Heart right ventricle (tissue), 16 donors: ENCODE results near the gene DNAJC3. TPM values are rescaled to one million over a fixed set of nuclear protein-coding genes. Genes with fewer than 3 reads are reported as not detected.
A peak's percentile ranks its signal among the peaks of the same experiment; 100 is the strongest.

Experiments
- ATAC-seq, 8 donors: fragments of 200-7000 bp; cut with Tn5 transposase; one replicate each; pipeline ENCODE4 v1.9.1; 2020; ENCODE audit warnings: mild to moderate bottlenecking in 8 of 8, moderate library complexity in 8 of 8, moderate number of reproducible peaks in 1 of 8
- DNase-seq, 2 donors: peaks; one replicate each; pipeline ENCODE4 v3.0.0-alpha.2; 2020
- H3K27ac ChIP-seq, 10 donors: fragments of 200-600 bp; sonication (generic) in 2 of 10; one replicate each; pipeline versions ENCODE4 v1.5.0 to v1.8.0; 2020 to 2022; ENCODE audit warnings: mild to moderate bottlenecking in 3 of 10
- H3K27me3 ChIP-seq, 7 donors: fragments of 200-600 bp; one replicate each; pipeline ENCODE4 v1.8.0; 2021 to 2022; ENCODE audit warnings: mild to moderate bottlenecking in 2 of 7
- H3K36me3 ChIP-seq, 9 donors: fragments of 200-600 bp; sonication (generic) in 1 of 9; one replicate each; pipeline versions ENCODE4 v1.5.0 to v1.8.0; 2020 to 2022; ENCODE audit warnings: mild to moderate bottlenecking in 2 of 9
- H3K4me1 ChIP-seq, 9 donors: fragments of 200-600 bp; sonication (generic) in 1 of 9; one replicate each; pipeline versions ENCODE4 v1.5.0 to v1.8.0; 2020 to 2022; ENCODE audit warnings: mild to moderate bottlenecking in 4 of 9
- H3K4me3 ChIP-seq, 10 donors: fragments of 200-600 bp; sonication (generic) in 2 of 10; one replicate each; pipeline versions ENCODE4 v1.5.0 to v1.8.0; 2020 to 2022; ENCODE audit warnings: mild to moderate bottlenecking in 7 of 10, moderate library complexity in 2 of 10
- H3K9me3 ChIP-seq, 11 donors: fragments of 200-600 bp in 10 of 11; sonication (generic) in 2 of 11; one replicate each; pipeline versions ENCODE4 v1.5.0 to v1.8.0; 2013 to 2022; ENCODE audit warnings: mild to moderate bottlenecking in 2 of 11, control low read depth in 1 of 11, moderate library complexity in 1 of 11
- WGBS, 2 donors: extraction: QIAGEN DNeasy Blood & Tissue Kit; methylation state at CpG; one replicate each; pipeline ENCODE4 v1.1.7; 2013; ENCODE audit warnings: inconsistent platforms in 1 of 2; 5-methylcytosine and 5-hydroxymethylcytosine counted together
- intact Hi-C, 10 donors: fragments of 100-400 bp; cut with DNase I; formaldehyde crosslinking; loops; one replicate each; pipeline versions ENCODE4 v1.11.1 to v1.14.2; 2022
- polyA plus RNA-seq, 2 donors: library from polyadenylated mRNA; stranded (reverse); fragments of 200-250 nt; gene quantifications; one replicate each; pipeline ENCODE4 v1.2.3, GENCODE V29; 2013
- total RNA-seq, 10 donors: library from RNA; stranded (reverse); fragmentation: NEBNext Ultra II Directional in 3 of 10; extraction: Animal tissue kit (Norgen Biotek cat#: 25700) in 3 of 10; gene quantifications; one replicate each; pipeline versions ENCODE4 v1.2.1 to v1.2.4, GENCODE V29; 2021 to 2023
- TF ChIP-seq, protein P1 (sequence below), 9 donors: fragments of 200-600 bp; sonication (generic) in 2 of 9; IDR thresholded peaks; one replicate each; pipeline versions ENCODE4 v1.5.0 to v1.8.0; 2021 to 2022; ENCODE audit warnings: antibody characterized with exemption in 9 of 9, mild to moderate bottlenecking in 5 of 9, moderate library complexity in 1 of 9
- donor health status: Arrhythmogenic right ventricular cardiomyopathy.
- donor health status: ischemic (EF 13 %, LVEDD 7.1; RV severe dilation, severe dysfunction).
- donor health status: healthy with polysubstance abuse.
- donor health status: DM: no; HTN: yes; CAD: no.
- donor health status: DM: no; HTN: no; CAD: no.
- donor health status: ischemic (EF 25% LVEDD 6.9; RV normal size, moderate dysfunction).
- donor health status: ischemic (EF 25% LVEDD 5.7; RV mildly dilated, moderate dysfunction).
- donor health status: healthy.
- donor health status: DM: yes; HTN: yes; CAD: no.
- donor health status: Ischemic cardiomyopathy.
- donor health status: ischemic (EF 35%, LVEDD 5.7; RV mildly dilated, moderate dysfunction).
- donor health status: nonischemic (EF 11% LVEDD 7.7; RV severe dilation, severe dysfunction).
- donor health status: DM: yes; HTN: yes; CAD: no.
- donor health status: PGD.
- donor health status: ischemic (EF 29% LVEDD 5.4; RV normal size, mild dysfunction).
- donor health status: nonischemic (EF 23%, LVEDD 6.1; RV moderate dilation, normal function).

DNAJC3 gene
- total and polyA plus RNA-seq, 12 donors, result 9.3 to 40.9 (median 31.2) TPM

DNA sequence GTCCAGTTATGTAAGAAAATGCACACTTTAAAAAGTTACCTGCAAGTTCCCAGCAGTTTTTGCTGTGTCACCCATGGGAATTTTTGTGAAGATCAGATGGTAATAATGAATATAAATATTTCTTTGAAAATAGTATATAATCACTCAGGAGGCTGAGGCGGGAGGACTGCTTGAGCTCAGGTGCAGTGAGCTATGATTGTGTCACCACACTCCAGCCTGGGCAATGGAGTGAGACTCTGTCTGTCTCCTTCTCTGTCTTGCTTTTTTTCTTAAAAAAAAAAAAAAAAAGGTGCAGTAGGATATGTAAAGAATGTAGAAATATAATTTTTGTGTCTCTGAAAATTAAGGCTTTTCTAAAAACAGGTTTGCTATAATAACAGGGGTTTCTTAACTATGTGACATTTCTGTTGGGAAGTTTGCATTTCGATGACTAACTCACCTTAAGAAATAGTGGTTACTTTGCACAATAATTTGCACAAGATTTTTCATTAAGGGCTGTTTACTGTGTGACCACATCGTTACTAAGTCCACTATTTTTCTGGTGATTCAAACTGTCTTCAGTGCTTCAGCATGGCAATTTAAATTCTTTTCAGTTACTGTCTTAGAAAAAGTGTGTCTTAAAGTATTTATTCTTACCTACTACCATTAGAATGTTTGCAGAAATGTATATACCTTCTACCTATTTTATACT lies 37.3 kb downstream of the DNAJC3 start:
- DNase-seq (no peak), ATAC-seq (no peak)
- peaks cover 0 to 14% (median 0%) of the 10 kb centered on the region in 11 donors for H3K9me3 ChIP-seq
- H3K36me3 ChIP-seq, result peaks cover 0 to 77% (median 31%) of the 10 kb centered on the region in 9 donors
- WGBS, 2 donors, result 93 to 95% methylated on average over 3 of the region's 3 CpGs
- H3K27me3 ChIP-seq, result no peaks in the 10 kb centered on the region
- H3K4me1 ChIP-seq, result peaks cover 0 to 30% (median 0%) of the 10 kb centered on the region in 9 donors
- H3K4me3 ChIP-seq, result no peak overlapping the region
- TF ChIP-seq, protein P1, sequence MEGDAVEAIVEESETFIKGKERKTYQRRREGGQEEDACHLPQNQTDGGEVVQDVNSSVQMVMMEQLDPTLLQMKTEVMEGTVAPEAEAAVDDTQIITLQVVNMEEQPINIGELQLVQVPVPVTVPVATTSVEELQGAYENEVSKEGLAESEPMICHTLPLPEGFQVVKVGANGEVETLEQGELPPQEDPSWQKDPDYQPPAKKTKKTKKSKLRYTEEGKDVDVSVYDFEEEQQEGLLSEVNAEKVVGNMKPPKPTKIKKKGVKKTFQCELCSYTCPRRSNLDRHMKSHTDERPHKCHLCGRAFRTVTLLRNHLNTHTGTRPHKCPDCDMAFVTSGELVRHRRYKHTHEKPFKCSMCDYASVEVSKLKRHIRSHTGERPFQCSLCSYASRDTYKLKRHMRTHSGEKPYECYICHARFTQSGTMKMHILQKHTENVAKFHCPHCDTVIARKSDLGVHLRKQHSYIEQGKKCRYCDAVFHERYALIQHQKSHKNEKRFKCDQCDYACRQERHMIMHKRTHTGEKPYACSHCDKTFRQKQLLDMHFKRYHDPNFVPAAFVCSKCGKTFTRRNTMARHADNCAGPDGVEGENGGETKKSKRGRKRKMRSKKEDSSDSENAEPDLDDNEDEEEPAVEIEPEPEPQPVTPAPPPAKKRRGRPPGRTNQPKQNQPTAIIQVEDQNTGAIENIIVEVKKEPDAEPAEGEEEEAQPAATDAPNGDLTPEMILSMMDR (IDR thresholded peaks at IDR 0.05), result no peak
- intact Hi-C loops, result no loop called here
- peak overlapping the region in 1 of 10 donors; percentile 38 for H3K27ac ChIP-seq

DNA sequence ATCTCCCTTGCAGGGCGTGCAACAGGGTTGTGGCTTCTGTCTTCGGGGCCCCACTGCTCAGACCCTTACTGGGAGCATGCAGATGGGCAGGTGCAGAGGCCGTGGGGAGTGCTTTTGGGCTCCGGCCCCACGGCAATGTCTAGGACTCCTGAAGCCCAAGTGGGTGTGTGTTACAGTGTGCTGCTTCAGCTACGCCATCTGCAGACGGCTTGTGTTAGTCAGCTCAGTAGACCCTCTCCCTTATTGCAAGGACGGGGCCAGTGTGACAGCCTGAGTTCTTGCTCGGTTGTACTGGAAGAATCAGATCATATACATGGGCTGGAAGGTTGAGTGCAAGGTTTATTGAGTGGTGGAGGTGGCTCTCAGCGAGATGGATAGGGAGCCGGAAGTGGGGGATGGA lies 39.3 kb downstream of the DNAJC3 start:
- Histone ChIP-seq H3K4me3 (no peak overlapping the region), H3K9me3 (peaks cover 0 to 14% (median 0%) of the 10 kb centered on the region in 11 donors), H3K4me1 (peaks cover 0 to 20% (median 0%) of the 10 kb centered on the region in 9 donors), H3K27me3 (no peaks in the 10 kb centered on the region), H3K27ac (no peak overlapping the region), H3K36me3 (peaks cover 0 to 58% (median 22%) of the 10 kb centered on the region in 9 donors)
- WGBS, 2 donors, result 93 to 94% methylated on average over 11 of the region's 11 CpGs
- intact Hi-C loops, result no loop called here
- TF ChIP-seq, protein P1 (IDR thresholded peaks at IDR 0.05), result no peak
- DNase-seq, result no peak
- no peak for ATAC-seq

DNA sequence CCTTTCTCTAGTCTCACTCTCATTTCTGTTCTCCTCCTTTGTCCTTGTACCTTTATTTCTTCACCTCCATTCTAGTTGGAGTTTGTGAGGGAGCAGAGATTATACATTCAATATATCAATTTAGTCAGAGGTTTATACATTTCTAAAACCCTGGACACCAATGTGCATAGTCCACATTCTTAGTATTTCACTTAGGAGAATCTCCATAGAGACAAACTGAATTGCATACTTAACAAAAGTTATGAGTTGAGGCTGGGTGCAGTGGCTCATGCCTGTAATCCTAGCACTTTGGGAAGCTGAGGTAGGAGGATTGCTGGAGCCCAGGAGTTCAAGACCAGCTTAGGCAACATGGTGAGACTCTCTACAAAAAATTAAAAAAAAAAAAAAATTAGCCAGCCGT lies 45.3 kb downstream of the DNAJC3 start:
- no peak overlapping the region for H3K4me3 ChIP-seq
- TF ChIP-seq, protein P1 (IDR thresholded peaks at IDR 0.05), result no peak
- no peaks in the 10 kb centered on the region for H3K9me3 ChIP-seq
- H3K27me3 ChIP-seq, result no peaks in the 10 kb centered on the region
- intact Hi-C loops, result loop anchor here in 1 of 10 donors (2.0 kb wide), 1 partner anchor 35 kb away; no protein-coding TSS in a partner anchor
- 84 to 92% methylated on average over 1 of the region's 1 CpG for WGBS, 2 donors
- DNase-seq (no peak), ATAC-seq (no peak)
- H3K36me3 ChIP-seq, result peaks cover 0 to 56% (median 17%) of the 10 kb centered on the region in 9 donors
- peaks cover 0 to 4% (median 0%) of the 10 kb centered on the region in 9 donors for H3K4me1 ChIP-seq
- no peak overlapping the region for H3K27ac ChIP-seq

DNA sequence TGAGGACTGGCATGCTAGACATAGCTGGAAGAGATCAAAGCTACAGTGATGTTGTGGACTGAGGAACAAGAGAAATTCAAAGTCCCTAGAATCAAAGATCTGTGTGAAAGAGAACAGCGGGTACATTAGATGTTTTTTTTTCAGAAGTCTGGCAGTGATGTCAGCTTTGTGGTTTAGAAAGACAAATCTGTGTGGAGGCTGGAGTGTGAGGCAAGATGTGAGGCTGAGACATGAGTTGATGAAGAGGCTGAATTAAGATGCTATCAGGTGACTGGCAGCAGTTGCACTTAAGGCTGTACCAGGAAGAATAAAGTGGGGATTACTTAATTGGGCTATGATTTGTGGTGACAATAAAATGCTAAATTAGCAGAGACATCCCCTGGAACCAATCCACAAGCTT lies 46.5 kb downstream of the DNAJC3 start:
- Histone ChIP-seq H3K36me3 (peaks cover 0 to 51% (median 17%) of the 10 kb centered on the region in 9 donors), H3K4me3 (no peak overlapping the region), H3K9me3 (no peaks in the 10 kb centered on the region), H3K27ac (no peak overlapping the region), H3K4me1 (peaks cover 0 to 4% (median 0%) of the 10 kb centered on the region in 9 donors), H3K27me3 (no peaks in the 10 kb centered on the region)
- TF ChIP-seq, protein P1 (IDR thresholded peaks at IDR 0.05), result no peak
- intact Hi-C loops, result loop anchor here in 1 of 10 donors (2.0 kb wide), 1 partner anchor 37 kb away; no protein-coding TSS in a partner anchor
- DNase-seq (no peak), ATAC-seq (no peak)
- 93 to 94% methylated on average over 1 of the region's 1 CpG for WGBS, 2 donors
